GM10248 (cell line): ENCODE data around the gene CDCA7.
"Not testable (repeated sequence)": the region's sequence is repeated elsewhere in the genome, so short reads cannot be mapped to it uniquely, and the experiment has no call there.

Experiments
- CTCF ChIA-PET: fragments of 300-600 bp; sonication (Branson Sonifier 250); formaldehyde crosslinking; extraction: SDS; loops from one replicate; lab custom pipeline; 2021; ENCODE audit warnings: antibody characterized with exemption; lab: Yijun Ruan, JAX
- POLR2A ChIA-PET: fragments of 350-650 bp; sonication (Branson Sonifier 250); formaldehyde crosslinking; extraction: SDS; loops from one replicate; lab custom pipeline; 2020; ENCODE audit warnings: antibody characterized with exemption; lab: Yijun Ruan, JAX
- DNase-seq: peaks from one replicate; pipeline ENCODE4 v3.0.0; 2012; ENCODE audit errors: extremely low spot score
- CTCF ChIP-seq: IDR thresholded peaks from 2 replicates; pipeline ENCODE4 v1.5.1; 2012; ENCODE audit warnings: mild to moderate bottlenecking, low read depth; ENCODE audit errors: extremely low read depth, missing control alignments, control extremely low read depth

Gene CDCA7

GRCh38 chr2:173357346-173357745 lies 2.7 kb downstream of the CDCA7 start:
- no peak for DNase-seq
- ChIA-PET CTCF (interaction anchor here (1.5 kb wide), 1 partner anchor 10 kb away, joined by 4 read pairs; no protein-coding TSS in a partner anchor), POLR2A (no interaction called here)
- TF ChIP-seq CTCF, result no peak

- POLR2A ChIA-PET, result no interaction called here
- no peak for TF ChIP-seq CTCF
Measured at GRCh38 chr2:173358616-173359015, 3.9 kb downstream of the CDCA7 start.

GRCh38 chr2:173359231-173359630 lies 4.6 kb downstream of the CDCA7 start:
- ChIA-PET CTCF (interaction anchor here (1.2 to 1.7 kb wide), 2 partner anchors 10 to 42 kb away, joined by 3 to 4 read pairs; no protein-coding TSS in a partner anchor), POLR2A (no interaction called here)
- no peak for TF ChIP-seq CTCF
- peak; percentile 65 for DNase-seq

More at GRCh38 chr2:173358616-173359015, 3.9 kb downstream of the CDCA7 start:
- CTCF ChIA-PET, result interaction anchor here (1.2 to 1.7 kb wide), 3 partner anchors 9 to 43 kb away, joined by 3 to 4 read pairs (median 4); no protein-coding TSS in a partner anchor
- DNase-seq, result no peak

GRCh38 chr2:173370198-173370597 lies 15.5 kb downstream of the CDCA7 start:
- peak; percentile 31 for DNase-seq
- TF ChIP-seq CTCF, result no peak
- ChIA-PET POLR2A (no interaction called here), CTCF (no interaction called here)

GRCh38 chr2:173371023-173371422 lies 16.4 kb downstream of the CDCA7 start:
- CTCF ChIA-PET, result no interaction called here
- DNase-seq, result no peak
- TF ChIP-seq CTCF, result no peak
- POLR2A ChIA-PET, result no interaction called here

- ChIA-PET POLR2A (no interaction called here), CTCF (no interaction called here)
- no peak for TF ChIP-seq CTCF
Measured at GRCh38 chr2:173373290-173373689, 18.6 kb downstream of the CDCA7 start.

GRCh38 chr2:173374634-173375033 lies 20.0 kb downstream of the CDCA7 start:
- no peak for TF ChIP-seq CTCF
- POLR2A ChIA-PET, result interaction anchor here (0.6 kb wide), 1 partner anchor 193 kb away, joined by 3 read pairs; no protein-coding TSS in a partner anchor
- CTCF ChIA-PET, result interaction anchor here (1.0 to 1.6 kb wide), 3 partner anchors 10 to 28 kb away, joined by 4 to 6 read pairs (median 4); no protein-coding TSS in a partner anchor
- DNase-seq, result no peak

More at GRCh38 chr2:173373290-173373689, 18.6 kb downstream of the CDCA7 start:
- DNase-seq, result no peak

GRCh38 chr2:173385534-173385933 lies 30.9 kb downstream of the CDCA7 start:
- CTCF ChIA-PET, result interaction anchor here (1.4 kb wide), 1 partner anchor 16 kb away, joined by 3 read pairs; no protein-coding TSS in a partner anchor
- DNase-seq, POLR2A ChIA-PET: not testable (repeated sequence)
